DOHH2 (cell line): ENCODE measurements around the gene ADPGK.

Source experiments
- EZH2phosphoT487 ChIP-seq: fragments of 200-600 bp; sonication (generic); IDR thresholded peaks from 2 replicates; pipeline ENCODE4 v1.6.1; 2017; ENCODE audit warnings: borderline replicate concordance, mild to moderate bottlenecking, antibody characterized with exemption, low read length, moderate library complexity, mixed read lengths
- TF ChIP-seq, protein P1 (sequence below): fragments of 200-600 bp; sonication (generic); IDR thresholded peaks from one replicate; pipeline ENCODE4 v1.5.1; 2014; ENCODE audit warnings: antibody characterized with exemption, mild to moderate bottlenecking, low read depth, low read length; ENCODE audit not compliant: poor library complexity, severe bottlenecking

- TF ChIP-seq, protein P1, sequence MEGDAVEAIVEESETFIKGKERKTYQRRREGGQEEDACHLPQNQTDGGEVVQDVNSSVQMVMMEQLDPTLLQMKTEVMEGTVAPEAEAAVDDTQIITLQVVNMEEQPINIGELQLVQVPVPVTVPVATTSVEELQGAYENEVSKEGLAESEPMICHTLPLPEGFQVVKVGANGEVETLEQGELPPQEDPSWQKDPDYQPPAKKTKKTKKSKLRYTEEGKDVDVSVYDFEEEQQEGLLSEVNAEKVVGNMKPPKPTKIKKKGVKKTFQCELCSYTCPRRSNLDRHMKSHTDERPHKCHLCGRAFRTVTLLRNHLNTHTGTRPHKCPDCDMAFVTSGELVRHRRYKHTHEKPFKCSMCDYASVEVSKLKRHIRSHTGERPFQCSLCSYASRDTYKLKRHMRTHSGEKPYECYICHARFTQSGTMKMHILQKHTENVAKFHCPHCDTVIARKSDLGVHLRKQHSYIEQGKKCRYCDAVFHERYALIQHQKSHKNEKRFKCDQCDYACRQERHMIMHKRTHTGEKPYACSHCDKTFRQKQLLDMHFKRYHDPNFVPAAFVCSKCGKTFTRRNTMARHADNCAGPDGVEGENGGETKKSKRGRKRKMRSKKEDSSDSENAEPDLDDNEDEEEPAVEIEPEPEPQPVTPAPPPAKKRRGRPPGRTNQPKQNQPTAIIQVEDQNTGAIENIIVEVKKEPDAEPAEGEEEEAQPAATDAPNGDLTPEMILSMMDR = peak; percentile 64
- peak; percentile 35; the same call in 1 of the 2 replicates for TF ChIP-seq EZH2phosphoT487
These were observed 13.2 kb upstream of the ADPGK start for GRCh38 chr15:72796515-72797337.
